Neural progenitor cell (in vitro differentiated cells): ENCODE data around the gene PRKCE. TPM values are rescaled to one million over a fixed set of nuclear protein-coding genes. Genes with fewer than 3 reads are reported as not detected.
A peak's percentile ranks its signal among the peaks of the same experiment; 100 is the strongest.

Source experiments
- DNase-seq: peaks from one replicate; pipeline ENCODE4 v3.0.0-alpha.2; 2016; ENCODE audit warnings: low spot score
- H2AFZ ChIP-seq: fragments of 200-600 bp; sonication (generic); replicated peaks from 2 replicates; pipeline ENCODE4 v1.6.1; 2016; ENCODE audit warnings: antibody characterized with exemption
- H3F3A ChIP-seq: fragments of 200-600 bp; sonication (generic); 2 replicates; pipeline ENCODE4 v1.6.1; 2016; ENCODE audit warnings: antibody characterized with exemption, low read depth
- H3K27ac ChIP-seq: fragments of 200-600 bp; sonication (generic); 2 replicates; pipeline ENCODE4 v1.5.1; 2016; ENCODE audit warnings: mild to moderate bottlenecking
- H3K27me3 ChIP-seq: fragments of 200-600 bp; sonication (generic); 2 replicates; pipeline ENCODE4 v1.6.1; 2016; ENCODE audit warnings: mild to moderate bottlenecking, moderate library complexity
- H3K36me3 ChIP-seq: fragments of 200-600 bp; sonication (generic); 2 replicates; pipeline ENCODE4 v1.5.1; 2016
- H3K4me1 ChIP-seq: fragments of 200-600 bp; sonication (generic); 2 replicates; pipeline ENCODE4 v1.6.1; 2016; ENCODE audit warnings: mixed run types
- H3K4me2 ChIP-seq: fragments of 200-600 bp; sonication (generic); 2 replicates; pipeline ENCODE4 v1.6.1; 2016
- H3K4me3 ChIP-seq: fragments of 200-600 bp; sonication (generic); 2 replicates; pipeline ENCODE4 v1.5.1; 2016
- H3K79me2 ChIP-seq: fragments of 200-600 bp; sonication (generic); 2 replicates; pipeline ENCODE4 v1.6.1; 2016; ENCODE audit warnings: low read depth
- H3K9ac ChIP-seq: fragments of 200-600 bp; sonication (generic); 2 replicates; pipeline ENCODE4 v1.6.1; 2016
- H3K9me3 ChIP-seq: fragments of 200-600 bp; sonication (generic); 2 replicates; pipeline ENCODE4 v1.5.1; 2016; ENCODE audit warnings: low read depth
- H4K20me1 ChIP-seq: fragments of 200-600 bp; sonication (generic); 2 replicates; pipeline ENCODE4 v1.6.1; 2016; ENCODE audit warnings: low read depth
- H3K27ac Mint-ChIP-seq: 3 replicates; pipeline ENCODE4 v1.8.0; 2021; ENCODE audit warnings: mixed read lengths
- H3K27me3 Mint-ChIP-seq: 2 replicates; pipeline ENCODE4 v1.8.0; 2022; ENCODE audit warnings: low read depth, mild to moderate bottlenecking, inconsistent platforms, moderate library complexity, mixed read lengths; ENCODE audit not compliant: insufficient read depth
- H3K36me3 Mint-ChIP-seq: 3 replicates; pipeline ENCODE4 v1.8.0; 2021; ENCODE audit warnings: mixed read lengths
- H3K4me1 Mint-ChIP-seq: 3 replicates; pipeline ENCODE4 v1.8.0; 2021; ENCODE audit warnings: mixed read lengths
- H3K4me3 Mint-ChIP-seq: 3 replicates; pipeline ENCODE4 v1.8.0; 2021; ENCODE audit warnings: mild to moderate bottlenecking, moderate library complexity, mixed read lengths
- H3K9me3 Mint-ChIP-seq: 3 replicates; pipeline ENCODE4 v1.8.0; 2020; ENCODE audit warnings: mixed read lengths
- CTCF ChIP-seq: fragments of 200-600 bp; sonication (generic); IDR thresholded peaks from 2 replicates; pipeline ENCODE4 v1.5.1; 2017; ENCODE audit warnings: antibody characterized with exemption, mild to moderate bottlenecking
- EZH2 ChIP-seq: fragments of 200-600 bp; sonication (generic); IDR thresholded peaks from 2 replicates; pipeline ENCODE4 v1.6.1; 2017; ENCODE audit warnings: antibody characterized with exemption, mild to moderate bottlenecking, moderate library complexity
- EZH2phosphoT487 ChIP-seq: fragments of 200-600 bp; sonication (generic); IDR thresholded peaks from 2 replicates; pipeline ENCODE4 v1.6.1; 2017; ENCODE audit warnings: antibody characterized with exemption
- total RNA-seq: library from RNA; depleted of rRNA; stranded (reverse); fragments of >200 nt; gene quantifications from 2 replicates; pipeline ENCODE4 v1.2.3, GENCODE V29; 2015; ENCODE audit warnings: low replicate concordance

PRKCE gene
- total RNA-seq, 1 donor from 2014 or later, result 4.1 TPM

- H3K4me1 Mint-ChIP-seq, result peaks cover 12% of the 10 kb centered on the region
- Histone ChIP-seq H2AFZ (no peak overlapping the region), H3K79me2 (peaks cover 45% of the 10 kb centered on the region), H3K27me3 (no peaks in the 10 kb centered on the region), H3K27ac (no peak overlapping the region), H3K4me3 (no peak overlapping the region), H3K36me3 (no peaks in the 10 kb centered on the region), H3K9ac (no peak overlapping the region), H3F3A (peaks cover 8% of the 10 kb centered on the region), H3K4me2 (no peak overlapping the region), H3K9me3 (no peaks in the 10 kb centered on the region), H4K20me1 (no peaks in the 10 kb centered on the region), H3K4me1 (peaks cover 4% of the 10 kb centered on the region)
- TF ChIP-seq EZH2phosphoT487 (no peak), EZH2 (no peak), CTCF (no peak)
- H3K4me3 Mint-ChIP-seq, result no peak overlapping the region
- no peaks in the 10 kb centered on the region for H3K27me3 Mint-ChIP-seq
- no peak overlapping the region for H3K27ac Mint-ChIP-seq
- H3K36me3 Mint-ChIP-seq, result peaks cover 6% of the 10 kb centered on the region
- no peaks in the 10 kb centered on the region for H3K9me3 Mint-ChIP-seq
- DNase-seq, result no peak
Observed at GRCh38 chr2:45606796-45607195, 44.7 kb upstream of the PRKCE start.

GRCh38 chr2:45607701-45608100 is 43.8 kb upstream of the PRKCE start:
- Mint-ChIP-seq H3K27ac (no peak overlapping the region), H3K9me3 (no peaks in the 10 kb centered on the region), H3K36me3 (peaks cover 6% of the 10 kb centered on the region), H3K27me3 (no peaks in the 10 kb centered on the region), H3K4me3 (no peak overlapping the region), H3K4me1 (peaks cover 12% of the 10 kb centered on the region)
- Histone ChIP-seq H3F3A (peaks cover 8% of the 10 kb centered on the region), H3K4me2 (no peak overlapping the region), H3K79me2 (peaks cover 45% of the 10 kb centered on the region), H3K27ac (no peak overlapping the region), H3K4me1 (peaks cover 4% of the 10 kb centered on the region), H2AFZ (no peak overlapping the region), H3K36me3 (no peaks in the 10 kb centered on the region), H4K20me1 (no peaks in the 10 kb centered on the region), H3K9me3 (no peaks in the 10 kb centered on the region), H3K4me3 (no peak overlapping the region), H3K27me3 (no peaks in the 10 kb centered on the region), H3K9ac (no peak overlapping the region)
- TF ChIP-seq EZH2phosphoT487, result no peak
- peak; percentile 77 for TF ChIP-seq CTCF
- TF ChIP-seq EZH2, result no peak
- DNase-seq, result peak; percentile 67

GRCh38 chr2:45610281-45611019 is 41.0 kb upstream of the PRKCE start:
- H3K9me3 ChIP-seq, result no peaks in the 10 kb centered on the region
- H3K9ac ChIP-seq, result no peak overlapping the region
- no peaks in the 10 kb centered on the region for H3K27me3 Mint-ChIP-seq
- peak overlapping the region; percentile 75 for H3K4me2 ChIP-seq
- peak overlapping the region; percentile 98 for H3K4me3 Mint-ChIP-seq
- no peaks in the 10 kb centered on the region for H3K36me3 ChIP-seq
- H3K27ac Mint-ChIP-seq, result peak overlapping the region; percentile 55
- peak overlapping the region; percentile 73 for H3K4me3 ChIP-seq
- no peaks in the 10 kb centered on the region for H3K9me3 Mint-ChIP-seq
- no peak for TF ChIP-seq EZH2
- TF ChIP-seq EZH2phosphoT487, result no peak
- TF ChIP-seq CTCF, result peak; percentile 41
- peaks cover 42% of the 10 kb centered on the region for H3K79me2 ChIP-seq
- no peaks in the 10 kb centered on the region for H4K20me1 ChIP-seq
- peaks cover 12% of the 10 kb centered on the region for H3K4me1 Mint-ChIP-seq
- peaks cover 8% of the 10 kb centered on the region for H3F3A ChIP-seq
- H3K27me3 ChIP-seq, result no peaks in the 10 kb centered on the region
- H3K36me3 Mint-ChIP-seq, result no peaks in the 10 kb centered on the region
- H3K4me1 ChIP-seq, result peaks cover 4% of the 10 kb centered on the region
- no peak overlapping the region for H3K27ac ChIP-seq
- peak overlapping the region; percentile 98 for H2AFZ ChIP-seq
- peak; percentile 75 for DNase-seq
